GM12873 (cell line): Measurements from ENCODE around the gene BAD.

ENCODE experiments used
- CTCF ChIP-seq: IDR thresholded peaks from 2 replicates; pipeline ENCODE4 v1.5.1; 2012; ENCODE audit warnings: low read depth, mild to moderate bottlenecking, moderate library complexity, low read length, control low read depth; ENCODE audit not compliant: insufficient read depth; ENCODE audit errors: missing control alignments

BAD gene

GRCh38 chr11:64264371-64264852 is 20.1 kb downstream of the BAD start:
- TF ChIP-seq CTCF, result no peak

- TF ChIP-seq CTCF, result no peak
These were observed 20.5 kb downstream of the BAD start for GRCh38 chr11:64263947-64264317.

GRCh38 chr11:64263021-64263946 is 21.2 kb downstream of the BAD start:
- no peak for TF ChIP-seq CTCF

- TF ChIP-seq CTCF, result no peak
These were observed 22.0 kb downstream of the BAD start for GRCh38 chr11:64262271-64263002.

GRCh38 chr11:64261556-64262080 is 22.8 kb downstream of the BAD start:
- TF ChIP-seq CTCF, result no peak

GRCh38 chr11:64260147-64260708 is 24.2 kb downstream of the BAD start:
- no peak for TF ChIP-seq CTCF
